Right lobe of liver (tissue), 4 donors: Measurements from ENCODE around the gene SEC14L1.
"Not testable (repeated sequence)": the region's sequence is repeated elsewhere in the genome, so short reads cannot be mapped to it uniquely, and the experiment has no call there.

Experiments used
- CTCF ChIP-seq, 4 donors: fragments of 200-600 bp in 3 of 4; fragments of 450-650 bp in 1 of 4; IDR thresholded peaks; one replicate each; pipeline versions ENCODE4 v1.5.1 to v1.8.0; 2016 to 2022; ENCODE audit warnings: antibody characterized with exemption in 4 of 4, mild to moderate bottlenecking in 2 of 4
- POLR2A ChIP-seq: fragments of 450-650 bp; IDR thresholded peaks from one replicate; pipeline ENCODE4 v1.6.1; 2017; ENCODE audit warnings: antibody characterized with exemption, mild to moderate bottlenecking
- donor health status: DM: no; HTN: no; CAD: no.
- donor health status: DM: no; HTN: no; CAD: no.
- donor health status: DM: no; HTN: yes; CAD: no.

GRCh38 chr17:77152056-77152455 lies 11.3 kb downstream of the SEC14L1 start:
- not testable (repeated sequence) for TF ChIP-seq CTCF (IDR thresholded peaks at IDR 0.05); POLR2A
